ENCODE results near the gene FOXN1. TPM values are rescaled to one million over a fixed set of nuclear protein-coding genes. Genes with fewer than 3 reads are reported as not detected.
A peak's percentile ranks its signal among the peaks of the same experiment; 100 is the strongest.

The FOXN1 gene
- total and polyA plus RNA-seq, 8 donors: 0.02 to 0.19 (median 0.09) TPM; not detected in 5

DNA sequence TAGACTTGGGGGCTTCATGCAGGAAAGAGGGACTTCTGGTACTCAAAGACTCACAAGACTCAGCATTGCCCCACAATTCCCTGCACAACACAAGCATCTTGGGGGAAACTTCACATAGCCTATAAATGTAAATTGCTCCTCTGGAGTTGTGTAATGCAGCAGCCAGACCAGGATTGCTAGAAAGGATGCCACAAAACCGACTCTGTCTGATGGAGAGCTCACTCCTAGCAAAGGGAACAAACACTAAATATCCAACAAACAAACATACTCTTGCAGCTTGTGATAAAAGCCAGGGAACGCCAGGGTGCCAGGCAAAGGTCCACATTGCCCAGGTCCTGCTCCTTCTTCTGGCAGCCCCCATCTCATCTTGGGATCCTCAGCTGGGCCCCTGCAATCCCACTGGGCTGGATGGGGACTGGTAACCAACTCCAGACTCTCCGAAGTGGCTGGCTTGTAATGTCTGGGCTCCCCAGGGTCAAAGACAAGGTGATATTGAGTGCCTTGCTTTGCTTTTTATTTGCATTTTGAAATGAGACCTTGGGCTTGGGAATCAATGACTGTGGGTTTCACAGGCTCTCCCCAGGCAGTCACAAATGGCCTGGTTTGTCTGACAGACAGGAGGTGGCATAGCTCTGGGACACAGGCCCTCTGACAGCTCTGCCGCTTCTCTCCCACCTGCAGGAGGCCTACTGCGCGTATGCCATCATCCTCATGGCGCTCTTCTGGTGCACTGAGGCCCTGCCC is 17.4 kb upstream of the FOXN1 start:
- FAIRE-seq (no peak), DNase-seq (no peak), ATAC-seq (peak in 2 of 4 donors; percentile 22 to 43)
- no peaks in the 10 kb centered on the region for H3K36me3 ChIP-seq
- no peak for TF ChIP-seq CTCF (IDR thresholded peaks at IDR 0.05)
- no peak overlapping the region for H3K4me3 ChIP-seq
- no peaks in the 10 kb centered on the region for H3K27me3 ChIP-seq
- H3K27ac ChIP-seq: no peak overlapping the region
- no peaks in the 10 kb centered on the region for H3K9me3 ChIP-seq
- no peaks in the 10 kb centered on the region for H3K4me1 ChIP-seq
- intact Hi-C loops (cut with DNase I): no loop called here
- 56 to 57% methylated on average over 7 of the region's 7 CpGs for whole genome bisulfite sequencing, 2 donors

GRCh38 chr17:28491286-28491685 is 14.9 kb upstream of the FOXN1 start:
- Histone ChIP-seq H3K27me3 (no peaks in the 10 kb centered on the region), H3K36me3 (no peaks in the 10 kb centered on the region), H3K9me3 (no peaks in the 10 kb centered on the region), H3K4me3 (no peak overlapping the region), H3K4me1 (no peaks in the 10 kb centered on the region), H3K27ac (no peak overlapping the region)
- DNase-seq: no peak
- ATAC-seq: no peak
- TF ChIP-seq CTCF (IDR thresholded peaks at IDR 0.05): no peak
- WGBS, 2 donors: 83 to 85% methylated on average over 11 of the region's 11 CpGs
- intact Hi-C loops (cut with DNase I): loop anchor here in 1 of 3 donors (10.0 kb wide), 1 partner anchor 124 kb away; the partner anchor contains the start of gene RSKR
- FAIRE-seq: no peak

DNA sequence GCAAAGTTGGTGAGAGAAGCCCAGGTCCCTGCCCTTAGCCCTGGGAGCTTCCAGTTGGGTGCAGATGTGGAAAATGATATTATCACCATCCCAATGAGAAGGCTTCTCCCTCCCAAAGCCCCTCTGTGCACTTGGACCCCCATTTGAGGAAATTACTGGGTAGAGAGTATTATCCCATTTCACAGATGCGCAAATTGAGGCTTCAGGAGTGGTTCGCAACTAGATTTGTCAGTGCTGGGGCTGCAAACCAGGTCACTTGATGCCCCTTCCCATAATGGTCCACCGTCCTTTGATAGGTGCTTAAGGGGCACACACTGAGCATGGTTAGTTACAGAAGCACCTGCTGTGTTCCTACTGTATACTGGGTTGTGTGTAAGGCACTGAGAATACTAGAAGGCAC is 14.3 kb upstream of the FOXN1 start:
- Histone ChIP-seq H3K27me3 (no peaks in the 10 kb centered on the region), H3K9me3 (no peaks in the 10 kb centered on the region), H3K36me3 (no peaks in the 10 kb centered on the region), H3K4me3 (no peak overlapping the region), H3K4me1 (peaks cover under 1 to 5% (median 3%) of the 10 kb centered on the region in 3 donors), H3K27ac (no peak overlapping the region)
- ATAC-seq (no peak), DNase-seq (no peak), FAIRE-seq (no peak)
- no peak for TF ChIP-seq CTCF (IDR thresholded peaks at IDR 0.05)
- intact Hi-C loops (cut with DNase I): loop anchor here in 2 of 3 donors (2.0 to 10.0 kb wide), 2 partner anchors 49 to 123 kb away; partner anchors contain the start of gene RSKR (in 1 of the 2)
- 84 to 94% methylated on average over 3 of the region's 3 CpGs for WGBS, 2 donors

GRCh38 chr17:28492352-28493310 is 13.5 kb upstream of the FOXN1 start:
- no peak for TF ChIP-seq CTCF (IDR thresholded peaks at IDR 0.05)
- WGBS, 2 donors: 58 to 76% methylated on average over 4 of the region's 4 CpGs
- intact Hi-C loops (cut with DNase I): loop anchor here in 2 of 3 donors (2.0 to 10.0 kb wide), 2 partner anchors 48 to 122 kb away; partner anchors contain the start of gene RSKR (in 1 of the 2)
- Histone ChIP-seq H3K36me3 (no peaks in the 10 kb centered on the region), H3K4me1 (peaks cover 8 to 13% (median 11%) of the 10 kb centered on the region in 3 donors), H3K9me3 (no peaks in the 10 kb centered on the region), H3K27ac (no peak overlapping the region), H3K4me3 (no peak overlapping the region), H3K27me3 (no peaks in the 10 kb centered on the region)
- no peak for FAIRE-seq
- no peak for ATAC-seq
- no peak for DNase-seq

All from pancreas (tissue), 10 donors.